ENCODE results near the gene DAB2IP. TPM values are rescaled to one million over a fixed set of nuclear protein-coding genes. Genes with fewer than 3 reads are reported as not detected.

DAB2IP gene
- total RNA-seq, 1 experiment from 2014 or later, result 52.6 TPM

GRCh38 chr9:121713400-121714070 lies 62.1 kb downstream of the DAB2IP start:
- ATAC-seq, result no peak
- ChIA-PET CTCF (interaction anchor here (0.7 to 1.2 kb wide), 4 partner anchors 8 to 30 kb away, joined by 3 to 4 read pairs (median 4); no protein-coding TSS in a partner anchor), POLR2A (no interaction called here)
- Mint-ChIP-seq H3K9me3 (no peaks in the 10 kb centered on the region), H3K4me1 (peaks cover 25% of the 10 kb centered on the region), H3K36me3 (0 out of 2 replicates have a peak, but pooled peaks cover 3% of the 10 kb centered on the region), H3K27me3 (ENCODE audit: low read depth) (no peaks in the 10 kb centered on the region), H3K27ac (no peak overlapping the region), H3K4me3 (no peak overlapping the region)
- no peak for DNase-seq (ENCODE audit: low spot score)
- TF ChIP-seq ARID4B (CRISPR knock-in tag; IDR thresholded peaks at IDR 0.05; ENCODE audit: borderline replicate concordance) (no peak), TEAD1 (CRISPR knock-in tag; IDR thresholded peaks at IDR 0.05) (no peak)

- DNase-seq (ENCODE audit: low spot score) (no peak), ATAC-seq (no peak)
- TF ChIP-seq SOX15 (CRISPR knock-in tag; IDR thresholded peaks at IDR 0.05) (no peak), ZNF396 (CRISPR knock-in tag; IDR thresholded peaks at IDR 0.05; ENCODE audit: borderline replicate concordance) (no peak), EMX1 (CRISPR knock-in tag; IDR thresholded peaks at IDR 0.05) (no peak), STAT6 (CRISPR knock-in tag; conservative IDR thresholded peaks at IDR 0.05; ENCODE audit: low read depth) (no peak)
- H3K27me3 Mint-ChIP-seq (ENCODE audit: low read depth), result no peaks in the 10 kb centered on the region
- ChIA-PET POLR2A (interaction anchor here (0.6 kb wide), 1 partner anchor 15 kb away, joined by 3 read pairs; no protein-coding TSS in a partner anchor), CTCF (interaction anchor here (1.0 to 2.6 kb wide), 4 partner anchors 12 to 148 kb away, joined by 3 to 15 read pairs (median 4); no protein-coding TSS in a partner anchor)
- no peaks in the 10 kb centered on the region for H3K9me3 Mint-ChIP-seq
- H3K36me3 Mint-ChIP-seq, result 0 out of 2 replicates have a peak, but pooled peaks cover 3% of the 10 kb centered on the region
- peaks cover 31% of the 10 kb centered on the region for H3K4me1 Mint-ChIP-seq
- no peak overlapping the region for H3K4me3 Mint-ChIP-seq
- no peak overlapping the region for H3K27ac Mint-ChIP-seq
These were observed 62.8 kb downstream of the DAB2IP start for GRCh38 chr9:121714075-121714705.

GRCh38 chr9:121714873-121715272 lies 63.4 kb downstream of the DAB2IP start:
- TF ChIP-seq MLX (CRISPR knock-in tag; IDR thresholded peaks at IDR 0.05) (no peak), NFYB (CRISPR knock-in tag; conservative IDR thresholded peaks at IDR 0.05; ENCODE audit: low read depth) (no peak)
- CTCF ChIA-PET, result interaction anchor here (1.0 to 2.6 kb wide), 4 partner anchors 12 to 149 kb away, joined by 3 to 15 read pairs (median 4); no protein-coding TSS in a partner anchor
- Mint-ChIP-seq H3K4me3 (no peak overlapping the region), H3K27ac (no peak overlapping the region), H3K9me3 (no peaks in the 10 kb centered on the region), H3K27me3 (ENCODE audit: low read depth) (no peaks in the 10 kb centered on the region), H3K4me1 (peaks cover 32% of the 10 kb centered on the region), H3K36me3 (0 out of 2 replicates have a peak, but pooled peaks cover 3% of the 10 kb centered on the region)
- ATAC-seq (no peak), DNase-seq (ENCODE audit: low spot score) (no peak)
- POLR2A ChIA-PET, result interaction anchor here (0.6 kb wide), 1 partner anchor 15 kb away, joined by 3 read pairs; no protein-coding TSS in a partner anchor
